Suprapubic skin (tissue), 4 donors: Measurements from ENCODE around the gene MLH3.

Experiments used
- CTCF ChIP-seq, 2 donors: fragments of 200-600 bp in 1 of 2; fragments of 450-650 bp in 1 of 2; sonication (generic) in 1 of 2; IDR thresholded peaks; one replicate each; pipeline ENCODE4 v1.5.1; 2016 to 2019; ENCODE audit warnings: antibody characterized with exemption in 2 of 2, mild to moderate bottlenecking in 1 of 2, moderate library complexity in 1 of 2
- EP300 ChIP-seq: sonication (generic); formaldehyde crosslinking; IDR thresholded peaks from one replicate; pipeline ENCODE4 v1.6.1; 2017; ENCODE audit warnings: antibody characterized with exemption
- POLR2AphosphoS5 ChIP-seq, 3 donors: sonication (generic); formaldehyde crosslinking; IDR thresholded peaks; one replicate each; pipeline ENCODE4 v1.6.1; 2017; ENCODE audit warnings: antibody characterized with exemption in 3 of 3

- TF ChIP-seq EP300 (no peak), CTCF (IDR thresholded peaks at IDR 0.05) (no peak), POLR2AphosphoS5 (IDR thresholded peaks at IDR 0.05) (no peak)
These were observed 15.9 kb upstream of the MLH3 start for GRCh38 chr14:75067212-75067611.
